ENCODE data around the gene SLC9A5. TPM values are rescaled to one million over a fixed set of nuclear protein-coding genes. Genes with fewer than 3 reads are reported as not detected.

The SLC9A5 gene
- total RNA-seq, 1 donor from 2014 or later = 6.4 TPM

DNA sequence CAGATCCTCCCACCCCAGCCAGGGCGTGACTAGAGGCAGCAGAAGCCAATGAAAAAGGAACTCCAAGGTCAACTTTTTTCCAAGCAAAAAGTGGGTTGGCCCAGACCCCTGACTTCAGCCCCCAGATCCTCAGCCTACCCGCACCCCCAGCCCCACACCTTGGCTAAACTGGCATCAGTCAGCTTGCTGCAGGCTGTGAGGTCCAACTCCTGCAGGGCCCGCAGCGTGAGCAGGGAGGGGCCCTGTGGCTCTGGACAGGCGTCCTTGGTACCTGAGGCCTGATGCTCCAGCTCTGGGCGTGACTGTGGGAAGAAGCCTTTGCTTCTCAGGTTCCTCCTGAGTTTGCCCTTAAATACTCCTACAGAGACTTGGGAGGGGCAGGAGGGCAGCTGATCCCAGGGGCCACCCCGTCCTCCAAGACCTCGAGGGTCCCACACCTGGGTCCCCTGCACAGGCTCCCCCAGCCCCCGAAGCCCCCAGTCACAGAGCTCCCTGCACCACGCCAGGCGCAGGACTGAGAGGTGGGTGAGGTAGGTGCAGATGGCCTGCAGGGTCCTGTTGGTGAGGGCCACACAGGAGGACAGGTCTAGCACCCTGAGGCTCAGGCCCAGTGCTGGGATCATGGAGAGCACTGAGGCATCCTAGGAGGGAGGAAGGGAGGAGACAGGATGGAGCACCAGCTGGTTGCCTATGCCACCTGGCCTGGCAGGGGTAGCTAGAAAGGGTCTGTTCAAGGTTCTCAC is 40.5 kb upstream of the SLC9A5 start:
- no peaks in the 10 kb centered on the region for H3K27me3 Mint-ChIP-seq (ENCODE audit: low read depth)
- H3K36me3 Mint-ChIP-seq (ENCODE audit: low read depth) = peaks cover 8% of the 10 kb centered on the region
- no peak overlapping the region for H3K4me3 Mint-ChIP-seq (ENCODE audit: low read depth)
- intact Hi-C loops (cut with micrococcal nuclease) = no loop called here
- no peak overlapping the region for H3K27ac Mint-ChIP-seq
- H3K9me3 Mint-ChIP-seq = no peaks in the 10 kb centered on the region
- H3K4me1 Mint-ChIP-seq (ENCODE audit: low read depth) = no peaks in the 10 kb centered on the region
- DNase-seq (ENCODE audit: low spot score) = no peak

DNA sequence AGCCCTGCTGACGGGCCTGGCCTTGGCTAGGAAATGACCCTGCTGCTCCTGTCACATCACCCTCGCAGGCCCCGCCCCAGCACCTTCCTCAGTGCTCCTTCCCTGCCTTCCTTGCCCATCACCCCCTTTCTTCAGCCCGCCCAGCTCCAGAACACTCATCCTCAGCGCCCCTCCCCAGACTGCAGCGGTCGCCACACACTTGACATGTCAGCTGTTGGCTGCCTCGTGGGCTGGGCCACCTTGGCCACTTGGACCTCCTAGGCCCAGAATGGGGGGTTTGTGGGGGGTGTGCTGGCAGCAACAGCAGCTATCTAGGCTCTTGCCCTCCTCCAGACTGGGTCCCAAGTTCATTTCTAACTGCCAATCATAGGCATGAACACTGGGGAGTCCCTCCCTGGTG is 39.2 kb upstream of the SLC9A5 start:
- H3K27ac Mint-ChIP-seq = no peak overlapping the region
- H3K36me3 Mint-ChIP-seq (ENCODE audit: low read depth) = peaks cover 8% of the 10 kb centered on the region
- no peak for DNase-seq (ENCODE audit: low spot score)
- intact Hi-C loops (cut with micrococcal nuclease) = no loop called here
- H3K9me3 Mint-ChIP-seq = no peaks in the 10 kb centered on the region
- H3K27me3 Mint-ChIP-seq (ENCODE audit: low read depth) = no peaks in the 10 kb centered on the region
- no peaks in the 10 kb centered on the region for H3K4me1 Mint-ChIP-seq (ENCODE audit: low read depth)
- H3K4me3 Mint-ChIP-seq (ENCODE audit: low read depth) = no peak overlapping the region

DNA sequence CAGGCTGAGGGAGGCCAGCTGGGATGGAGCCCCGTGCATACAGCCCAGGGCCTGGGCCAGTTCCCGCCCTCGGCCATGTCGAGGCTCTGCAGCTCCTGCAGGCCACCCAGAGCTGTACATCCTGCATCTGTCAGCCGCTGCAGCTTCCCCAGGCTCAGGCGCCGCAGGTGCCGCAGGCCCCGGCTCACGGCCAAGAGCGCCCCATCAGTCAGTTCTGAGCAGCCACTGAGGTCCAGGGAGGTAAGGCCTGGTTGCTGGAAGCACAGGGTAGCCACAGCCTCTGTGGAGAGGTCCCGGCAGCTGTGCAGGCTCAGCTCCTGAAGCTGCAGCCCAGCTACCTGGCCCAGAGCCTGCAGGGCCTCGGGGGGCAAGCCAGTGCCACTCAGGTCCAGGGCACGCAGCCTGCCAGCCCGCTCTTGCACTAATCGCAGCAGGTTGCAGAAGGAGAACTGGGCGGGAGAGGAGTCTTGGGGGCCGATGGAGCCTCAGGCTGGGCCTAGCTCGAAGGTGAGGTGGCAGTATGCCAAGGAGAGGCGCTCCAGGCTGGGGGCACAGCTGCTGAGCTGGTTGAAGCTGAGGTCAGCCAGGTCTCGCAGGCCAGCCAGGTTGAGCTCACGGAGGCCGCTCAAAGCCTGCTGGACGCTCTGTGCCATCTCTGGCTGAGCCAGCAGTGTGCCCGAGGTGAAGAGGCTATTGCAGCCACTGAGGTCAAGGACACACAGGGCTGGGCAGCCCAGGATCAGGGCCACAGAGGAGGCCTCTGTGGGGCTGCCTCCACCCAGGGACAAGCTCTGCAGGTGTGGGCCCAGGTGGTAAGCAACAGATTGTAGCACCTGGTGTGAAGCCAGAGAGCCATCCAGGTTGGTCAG is 38.5 kb upstream of the SLC9A5 start:
- no peaks in the 10 kb centered on the region for H3K27me3 Mint-ChIP-seq (ENCODE audit: low read depth)
- intact Hi-C loops (cut with micrococcal nuclease) = no loop called here
- no peaks in the 10 kb centered on the region for H3K4me1 Mint-ChIP-seq (ENCODE audit: low read depth)
- no peak overlapping the region for H3K4me3 Mint-ChIP-seq (ENCODE audit: low read depth)
- no peaks in the 10 kb centered on the region for H3K9me3 Mint-ChIP-seq
- no peak overlapping the region for H3K27ac Mint-ChIP-seq
- DNase-seq (ENCODE audit: low spot score) = no peak
- peaks cover 8% of the 10 kb centered on the region for H3K36me3 Mint-ChIP-seq (ENCODE audit: low read depth)

DNA sequence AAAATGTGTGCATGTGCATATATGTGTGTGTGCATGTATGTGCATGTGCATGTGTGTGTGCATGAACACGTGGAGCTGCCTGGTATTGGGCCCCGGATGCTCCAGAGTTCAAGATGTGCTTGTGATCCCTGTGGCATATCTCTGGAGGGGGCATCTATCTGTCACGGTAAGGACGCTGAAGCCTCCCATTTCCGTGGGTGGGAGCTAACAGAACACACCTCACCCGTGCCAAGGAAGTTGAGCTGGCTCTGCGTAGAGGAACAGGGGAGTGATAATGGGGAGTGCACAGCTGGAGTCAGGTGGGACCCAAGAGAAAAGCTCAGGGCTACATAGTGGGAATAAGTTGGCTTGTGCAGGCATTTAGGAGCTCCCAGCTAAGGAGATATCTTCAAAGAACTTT is 37.1 kb upstream of the SLC9A5 start:
- intact Hi-C loops (cut with micrococcal nuclease) = no loop called here
- Mint-ChIP-seq H3K27me3 (ENCODE audit: low read depth) (no peaks in the 10 kb centered on the region), H3K4me3 (ENCODE audit: low read depth) (no peak overlapping the region), H3K27ac (no peak overlapping the region), H3K4me1 (ENCODE audit: low read depth) (no peaks in the 10 kb centered on the region), H3K9me3 (no peaks in the 10 kb centered on the region), H3K36me3 (ENCODE audit: low read depth) (no peaks in the 10 kb centered on the region)
- DNase-seq (ENCODE audit: low spot score) = no peak

DNA sequence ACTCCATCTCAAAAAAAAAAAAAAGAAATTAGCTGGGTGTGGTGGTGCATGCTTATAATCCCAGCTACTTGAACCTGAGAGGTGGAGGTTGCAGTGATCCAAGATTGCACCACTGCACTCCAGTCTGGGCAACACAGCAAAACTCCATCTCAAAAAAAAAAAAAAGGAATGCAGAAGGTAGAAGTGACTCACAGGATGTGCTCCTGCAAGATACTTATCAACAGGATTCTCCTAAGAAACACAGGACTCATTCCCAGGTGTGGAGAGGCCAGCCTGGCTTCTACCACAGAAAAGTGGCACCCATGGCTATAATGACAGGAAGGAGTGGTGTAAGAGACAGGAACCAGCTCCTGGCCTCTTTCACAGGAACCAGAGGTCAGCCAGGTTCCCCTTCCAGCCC is 36.0 kb upstream of the SLC9A5 start:
- no peak overlapping the region for H3K4me3 Mint-ChIP-seq (ENCODE audit: low read depth)
- no peak for DNase-seq (ENCODE audit: low spot score)
- no peaks in the 10 kb centered on the region for H3K36me3 Mint-ChIP-seq (ENCODE audit: low read depth)
- H3K9me3 Mint-ChIP-seq = no peaks in the 10 kb centered on the region
- intact Hi-C loops (cut with micrococcal nuclease) = no loop called here
- H3K27me3 Mint-ChIP-seq (ENCODE audit: low read depth) = no peaks in the 10 kb centered on the region
- no peaks in the 10 kb centered on the region for H3K4me1 Mint-ChIP-seq (ENCODE audit: low read depth)
- no peak overlapping the region for H3K27ac Mint-ChIP-seq

DNA sequence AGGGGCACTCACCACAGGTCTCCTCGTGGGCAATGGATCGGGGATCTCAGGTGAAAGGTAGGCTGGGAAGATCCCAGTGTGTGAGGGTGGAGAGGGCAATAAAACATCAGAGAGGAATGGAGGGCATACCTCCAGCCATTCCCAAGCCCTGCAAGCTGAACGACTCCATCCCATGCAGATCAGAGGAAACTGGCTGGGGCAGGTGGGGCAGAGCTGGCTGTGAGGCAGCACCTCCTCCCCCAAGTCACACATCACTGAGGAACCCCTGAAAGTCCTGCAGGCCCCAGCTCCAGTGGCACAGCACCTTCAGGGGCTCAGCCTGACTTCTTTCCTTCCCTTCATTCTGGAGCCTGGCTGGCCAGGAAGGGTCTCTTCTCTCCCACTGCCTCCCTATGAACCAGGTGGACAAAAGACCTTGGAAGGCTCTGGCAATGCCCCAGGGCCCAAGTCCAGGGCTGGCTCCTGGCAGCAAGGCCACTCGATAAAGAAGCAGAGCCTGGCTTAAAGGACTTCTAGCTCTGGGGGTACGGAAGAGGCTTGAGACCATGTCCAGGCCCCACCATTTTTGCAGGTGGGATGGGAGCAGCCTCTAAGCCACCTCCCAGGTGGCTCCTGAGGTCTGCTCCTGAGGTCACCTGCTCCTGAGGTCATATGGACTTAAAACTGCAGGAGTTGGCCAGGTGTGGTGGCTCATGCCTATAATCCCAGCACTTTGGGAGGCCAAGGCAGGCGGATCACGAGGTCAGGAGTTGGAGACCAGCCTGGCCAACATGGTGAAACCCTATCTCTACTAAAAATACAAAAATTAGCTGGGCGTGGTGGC is 35.4 kb upstream of the SLC9A5 start:
- H3K9me3 Mint-ChIP-seq = no peaks in the 10 kb centered on the region
- intact Hi-C loops (cut with micrococcal nuclease) = no loop called here

DNA sequence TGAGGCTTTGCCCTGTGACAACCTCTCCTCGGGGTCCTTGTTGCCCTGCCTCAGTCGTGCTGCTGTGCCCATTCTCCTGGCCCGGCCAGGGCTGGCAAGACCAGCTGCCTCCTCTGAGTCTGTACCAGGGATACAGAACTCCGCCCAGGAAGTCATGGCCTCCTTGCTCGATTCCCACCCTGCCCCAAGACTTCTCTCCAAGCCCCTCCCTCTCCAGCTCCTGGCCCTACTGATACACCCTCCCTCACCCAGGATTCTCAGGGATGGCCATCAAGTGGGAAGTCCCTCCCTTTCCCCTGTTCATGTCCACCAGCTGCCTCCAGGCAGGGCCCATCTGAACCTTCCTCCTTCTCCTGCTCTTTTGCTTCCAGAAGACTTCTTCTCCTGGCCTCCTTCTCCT is 33.1 kb upstream of the SLC9A5 start:
- no peaks in the 10 kb centered on the region for H3K27me3 Mint-ChIP-seq (ENCODE audit: low read depth)
- no peaks in the 10 kb centered on the region for H3K36me3 Mint-ChIP-seq (ENCODE audit: low read depth)
- no peaks in the 10 kb centered on the region for H3K4me1 Mint-ChIP-seq (ENCODE audit: low read depth)
- intact Hi-C loops (cut with micrococcal nuclease) = no loop called here
- peak overlapping the region; percentile 17 for H3K27ac Mint-ChIP-seq
- DNase-seq (ENCODE audit: low spot score) = no peak
- no peaks in the 10 kb centered on the region for H3K9me3 Mint-ChIP-seq
- H3K4me3 Mint-ChIP-seq (ENCODE audit: low read depth) = no peak overlapping the region

More for the DNA sequence above, 35.4 kb upstream of the SLC9A5 start:
- H3K4me3 Mint-ChIP-seq (ENCODE audit: low read depth) = no peak overlapping the region
- H3K4me1 Mint-ChIP-seq (ENCODE audit: low read depth) = no peaks in the 10 kb centered on the region
- H3K36me3 Mint-ChIP-seq (ENCODE audit: low read depth) = no peaks in the 10 kb centered on the region
- H3K27me3 Mint-ChIP-seq (ENCODE audit: low read depth) = no peaks in the 10 kb centered on the region
- no peak for DNase-seq (ENCODE audit: low spot score)
- no peak overlapping the region for H3K27ac Mint-ChIP-seq

DNA sequence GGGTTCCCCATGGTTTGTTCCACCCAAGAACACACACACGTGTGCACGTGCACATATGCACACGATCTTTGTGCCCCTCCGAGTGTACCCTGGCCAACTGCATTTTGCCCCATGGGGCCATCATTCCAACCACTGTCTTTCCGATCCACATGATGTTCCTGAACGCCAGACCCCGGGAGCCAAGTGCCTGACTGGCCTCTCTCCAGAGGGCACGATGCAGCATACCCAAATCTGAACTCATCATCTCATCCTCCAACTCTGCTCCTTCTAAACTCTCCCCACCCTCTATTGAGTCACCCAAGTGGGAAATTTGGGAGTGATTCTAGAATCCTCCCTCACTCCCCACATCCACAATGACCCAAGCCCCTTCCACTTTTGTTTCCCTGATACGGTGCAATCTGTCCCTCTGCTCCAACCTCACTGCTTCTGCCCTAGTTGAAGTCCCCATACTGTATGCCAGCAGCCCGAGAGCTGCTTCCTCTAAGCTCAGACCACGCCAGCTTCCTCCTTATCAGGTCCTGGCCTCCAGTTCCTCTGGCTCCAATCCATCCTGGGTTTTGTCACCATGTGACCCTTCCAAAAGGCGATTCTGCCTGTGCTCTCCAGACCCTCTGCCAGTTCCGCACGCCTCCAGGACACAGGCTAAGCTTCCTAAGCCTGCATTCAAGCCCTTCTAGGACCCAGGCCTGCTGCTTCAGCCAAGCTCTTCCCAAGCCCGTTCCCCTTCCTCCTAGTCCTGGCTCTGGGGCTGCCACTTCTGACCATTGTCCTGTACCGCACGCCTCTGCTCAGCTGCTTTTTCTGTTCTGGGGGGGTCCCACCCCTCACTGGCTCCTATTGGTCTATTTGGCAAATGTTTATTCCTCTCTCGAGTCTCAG is 31.9 kb upstream of the SLC9A5 start:
- Mint-ChIP-seq H3K27me3 (ENCODE audit: low read depth) (no peaks in the 10 kb centered on the region), H3K4me1 (ENCODE audit: low read depth) (no peaks in the 10 kb centered on the region), H3K27ac (no peak overlapping the region), H3K4me3 (ENCODE audit: low read depth) (no peak overlapping the region), H3K36me3 (ENCODE audit: low read depth) (no peaks in the 10 kb centered on the region), H3K9me3 (no peaks in the 10 kb centered on the region)
- intact Hi-C loops (cut with micrococcal nuclease) = no loop called here
- DNase-seq (ENCODE audit: low spot score) = no peak

DNA sequence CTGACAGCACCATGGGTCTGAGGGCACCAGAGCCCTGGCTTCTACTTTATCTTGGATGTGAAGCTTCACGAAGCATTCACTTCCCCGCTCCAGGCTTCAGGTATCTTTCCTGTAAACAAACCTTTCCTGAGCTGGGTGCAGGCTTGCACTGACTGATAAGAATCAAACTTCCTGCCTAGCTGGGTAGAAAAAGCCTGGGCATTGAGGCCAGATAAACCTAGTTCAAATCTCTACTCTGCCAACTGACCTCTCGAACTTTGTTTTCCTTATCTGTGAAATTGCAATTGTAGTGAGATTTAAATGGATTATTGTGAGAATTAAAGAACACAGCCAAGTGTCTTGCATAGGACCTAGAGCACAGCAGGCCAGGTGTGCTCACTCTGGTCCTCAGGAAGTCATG is 24.8 kb upstream of the SLC9A5 start:
- intact Hi-C loops (cut with micrococcal nuclease) = no loop called here
- DNase-seq (ENCODE audit: low spot score) = no peak
- peaks cover 40% of the 10 kb centered on the region for H3K4me1 Mint-ChIP-seq (ENCODE audit: low read depth)
- H3K36me3 Mint-ChIP-seq (ENCODE audit: low read depth) = peaks cover 16% of the 10 kb centered on the region
- no peak overlapping the region for H3K4me3 Mint-ChIP-seq (ENCODE audit: low read depth)
- no peak overlapping the region for H3K27ac Mint-ChIP-seq
- H3K27me3 Mint-ChIP-seq (ENCODE audit: low read depth) = no peaks in the 10 kb centered on the region
- no peaks in the 10 kb centered on the region for H3K9me3 Mint-ChIP-seq

DNA sequence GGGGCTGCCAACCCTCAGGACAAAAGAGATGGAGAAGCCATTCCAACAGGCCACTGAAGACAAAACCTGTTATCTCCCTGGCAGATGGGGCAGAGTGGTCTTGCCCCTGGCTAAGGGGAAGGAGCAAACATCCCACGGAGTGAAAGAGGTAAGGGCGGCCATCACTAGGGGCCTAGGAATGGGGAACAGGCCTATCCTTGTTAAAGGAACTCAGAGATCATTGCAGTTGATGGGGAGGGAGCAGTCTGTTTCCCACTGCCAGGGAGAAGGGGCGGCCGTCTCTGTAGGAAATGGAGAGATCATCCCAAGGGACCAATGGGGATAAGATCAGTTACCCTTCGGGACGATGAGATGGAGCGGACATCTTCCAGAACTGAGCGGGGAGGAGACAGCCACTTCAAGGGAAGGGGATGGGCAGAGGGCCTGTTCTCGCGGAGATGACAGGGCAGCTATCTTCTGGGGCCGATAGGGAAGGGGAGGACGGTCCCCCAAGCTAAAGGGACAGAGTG is 22.4 kb upstream of the SLC9A5 start:
- Mint-ChIP-seq H3K36me3 (ENCODE audit: low read depth) (peaks cover 37% of the 10 kb centered on the region), H3K27ac (peak overlapping the region; percentile 93), H3K4me3 (ENCODE audit: low read depth) (peak overlapping the region; percentile 98), H3K27me3 (ENCODE audit: low read depth) (no peaks in the 10 kb centered on the region), H3K4me1 (ENCODE audit: low read depth) (peaks cover 40% of the 10 kb centered on the region), H3K9me3 (no peaks in the 10 kb centered on the region)
- intact Hi-C loops (cut with micrococcal nuclease) = loop anchor here (2.0 to 5.0 kb wide), 2 partner anchors 44 to 66 kb away; partner anchors contain the start of gene MATCAP1
- no peak for DNase-seq (ENCODE audit: low spot score)

DNA sequence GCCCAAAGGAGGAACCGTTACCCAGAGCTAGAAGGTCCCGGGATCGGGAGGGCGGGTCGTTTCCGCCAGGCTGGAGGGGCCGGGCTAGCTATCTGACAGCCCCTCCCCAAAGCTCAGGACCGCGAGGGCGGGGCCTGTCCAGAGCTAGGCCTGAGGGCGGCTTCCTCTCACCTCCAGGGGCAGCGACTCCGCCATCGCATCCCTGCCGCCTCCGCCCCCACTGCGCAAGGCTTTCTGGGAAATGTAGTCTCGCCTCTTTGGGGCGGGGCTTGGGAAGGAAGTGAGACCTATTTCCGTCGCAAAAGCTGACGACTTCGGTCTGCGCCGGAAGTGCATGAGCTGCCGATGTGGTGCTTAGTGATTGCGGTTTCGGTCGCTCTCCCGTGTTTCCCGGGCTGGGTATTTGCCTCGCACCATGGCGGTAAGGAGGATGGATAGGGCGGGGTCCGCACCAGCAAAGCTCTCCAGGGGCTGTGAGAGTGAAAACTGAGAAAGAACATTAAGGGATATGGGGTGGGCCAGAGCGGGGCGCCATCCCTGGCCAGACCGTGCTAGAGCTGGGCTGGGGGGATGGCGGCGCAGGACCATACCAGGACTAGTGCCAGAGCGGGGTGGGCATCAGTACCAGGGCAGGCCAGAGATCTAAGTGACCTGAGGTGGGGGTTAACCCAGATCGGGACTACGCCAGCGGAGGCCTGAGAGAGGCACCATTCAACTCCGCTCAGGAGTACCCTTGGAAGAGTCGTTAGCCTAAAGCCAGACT is 21.8 kb upstream of the SLC9A5 start, which contains the start of gene TMEM208:
TMEM208 (plus strand) TSS at position 327 of the 763 bp plus-strand sequence; CDS start at position 416, 89 bp downstream.
- Mint-ChIP-seq H3K27ac (peak within 1 kb of the TSS; percentile 93), H3K4me1 (ENCODE audit: low read depth) (peaks cover 40% of the 10 kb centered on the region), H3K4me3 (ENCODE audit: low read depth) (peak within 1 kb of the TSS; percentile 98), H3K27me3 (ENCODE audit: low read depth) (no peaks in the 10 kb centered on the region), H3K9me3 (no peaks in the 10 kb centered on the region), H3K36me3 (ENCODE audit: low read depth) (peaks cover 43% of the 10 kb centered on the region)
- DNase-seq (ENCODE audit: low spot score) = peak; percentile 99
- intact Hi-C loops (cut with micrococcal nuclease) = loop anchor here (1.0 to 5.0 kb wide), 3 partner anchors 17 to 66 kb away; partner anchors contain the start of gene MATCAP1
